ENCODE measurements around the gene CTNNA1.

The CTNNA1 gene

GRCh38 chr5:138983984-138984383 is 230.8 kb downstream of the CTNNA1 start:
- no peak for DNase-seq
- Mint-ChIP-seq H3K4me3 (no peak overlapping the region), H3K9me3 (no peaks in the 10 kb centered on the region), H3K36me3 (no peaks in the 10 kb centered on the region), H3K27ac (peak overlapping the region; percentile 21), H3K4me1 (peaks cover 36% of the 10 kb centered on the region), H3K27me3 (no peaks in the 10 kb centered on the region)
- CTCF ChIA-PET = no interaction called here

All from activated naive CD4-positive, alpha-beta T cell treated with anti-CD3 and anti-CD28 coated beads, Interleukin-2, amount 10 ng/mL, durations not matched to agents 7 days and 5 days (primary cell).